SU-DHL-6 (cell line): Measurements from ENCODE around the gene KIF3A.

ENCODE experiments used
- H2AFZ ChIP-seq: fragments of 200-600 bp; sonication (generic); 2 replicates; pipeline ENCODE4 v1.6.1; 2014; ENCODE audit warnings: low read depth, mild to moderate bottlenecking, moderate library complexity, mixed read lengths, antibody characterized with exemption, low read length; ENCODE audit not compliant: severe bottlenecking
- H3F3A ChIP-seq: fragments of 200-600 bp; shearing (Covaris generic); 2 replicates; pipeline ENCODE4 v1.6.0; 2016; ENCODE audit warnings: antibody characterized with exemption, mild to moderate bottlenecking; ENCODE audit not compliant: insufficient read depth
- H3K27ac ChIP-seq: fragments of 200-600 bp; sonication (generic); 2 replicates; pipeline ENCODE4 v1.5.1; 2016; ENCODE audit warnings: low read depth, mild to moderate bottlenecking, low read length, moderate library complexity, mixed read lengths
- H3K27me3 ChIP-seq: fragments of 200-600 bp; sonication (generic), shearing (Covaris generic); 2 replicates; pipeline ENCODE4 v1.6.0; 2014; ENCODE audit warnings: mild to moderate bottlenecking, low read length
- H3K36me3 ChIP-seq: fragments of 200-600 bp; sonication (generic); 2 replicates; pipeline ENCODE4 v1.6.1; 2014; ENCODE audit warnings: mild to moderate bottlenecking, low read length, mixed read lengths
- H3K4me2 ChIP-seq: fragments of 300-600, 200-600 bp; shearing (Covaris generic), sonication (generic); 2 replicates; pipeline ENCODE4 v1.6.0; 2014; ENCODE audit warnings: low read length, low read depth, mild to moderate bottlenecking; ENCODE audit not compliant: poor library complexity, severe bottlenecking
- H3K4me3 ChIP-seq: fragments of 200-600 bp; sonication (generic); 2 replicates; pipeline ENCODE4 v1.5.1; 2014; ENCODE audit warnings: antibody characterized with exemption, low read length, mild to moderate bottlenecking, mixed read lengths; ENCODE audit not compliant: insufficient read depth, poor library complexity, severe bottlenecking
- H3K79me2 ChIP-seq: fragments of 200-600 bp; sonication (generic); 2 replicates; pipeline ENCODE4 v1.6.1; 2014; ENCODE audit warnings: mild to moderate bottlenecking, low read length, moderate library complexity; ENCODE audit not compliant: insufficient read depth
- H3K9ac ChIP-seq: fragments of 200-600 bp; sonication (generic); 2 replicates; pipeline ENCODE4 v1.7.0; 2014; ENCODE audit warnings: mild to moderate bottlenecking, low read length
- H3K9me2 ChIP-seq: fragments of 200-600 bp; sonication (generic); replicated peaks from 2 replicates; pipeline ENCODE4 v1.6.1; 2014; ENCODE audit warnings: low read length; ENCODE audit not compliant: insufficient read depth
- H3K9me3 ChIP-seq: fragments of 200-600 bp; sonication (generic); 2 replicates; pipeline ENCODE4 v1.6.1; 2014; ENCODE audit warnings: low read length, mixed read lengths; ENCODE audit not compliant: insufficient read depth
- H4K20me1 ChIP-seq: fragments of 200-600 bp; sonication (generic); 2 replicates; pipeline ENCODE4 v1.6.1; 2014; ENCODE audit warnings: low read depth, mild to moderate bottlenecking, antibody characterized with exemption, low read length, moderate library complexity, mixed read lengths
- CTCF ChIP-seq: fragments of 200-600 bp; sonication (generic); IDR thresholded peaks from one replicate; pipeline ENCODE4 v1.5.1; 2017; ENCODE audit warnings: antibody characterized with exemption, mild to moderate bottlenecking, low read length, moderate library complexity; ENCODE audit not compliant: insufficient read depth, poor library complexity, severe bottlenecking
- EZH2phosphoT487 ChIP-seq: fragments of 200-600 bp; sonication (generic), shearing (Covaris generic); conservative IDR thresholded peaks from 2 replicates; pipeline ENCODE4 v1.6.1; 2018; ENCODE audit warnings: mild to moderate bottlenecking, antibody characterized with exemption, low read length, moderate library complexity, mixed read lengths

KIF3A gene

GRCh38 chr5:132669455-132669820 lies 67.9 kb downstream of the KIF3A start:
- no peak overlapping the region for H3K4me2 ChIP-seq
- H3K9ac ChIP-seq = no peak overlapping the region
- no peaks in the 10 kb centered on the region for H3K79me2 ChIP-seq
- no peak overlapping the region for H3K27ac ChIP-seq
- no peaks in the 10 kb centered on the region for H3K9me2 ChIP-seq
- no peak for TF ChIP-seq CTCF
- no peak for TF ChIP-seq EZH2phosphoT487
- H3K36me3 ChIP-seq = no peaks in the 10 kb centered on the region
- H4K20me1 ChIP-seq = no peaks in the 10 kb centered on the region
- H3K27me3 ChIP-seq = no peaks in the 10 kb centered on the region
- H2AFZ ChIP-seq = no peak overlapping the region
- no peak overlapping the region for H3K4me3 ChIP-seq
- no peaks in the 10 kb centered on the region for H3K9me3 ChIP-seq
- no peaks in the 10 kb centered on the region for H3F3A ChIP-seq

GRCh38 chr5:132668706-132669454 lies 68.5 kb downstream of the KIF3A start:
- Histone ChIP-seq H3F3A (no peaks in the 10 kb centered on the region), H3K27ac (no peak overlapping the region), H3K9ac (no peak overlapping the region), H3K27me3 (no peaks in the 10 kb centered on the region), H3K9me2 (no peaks in the 10 kb centered on the region), H2AFZ (no peak overlapping the region), H3K9me3 (no peaks in the 10 kb centered on the region), H3K36me3 (no peaks in the 10 kb centered on the region), H3K79me2 (no peaks in the 10 kb centered on the region), H4K20me1 (no peaks in the 10 kb centered on the region), H3K4me3 (no peak overlapping the region), H3K4me2 (no peak overlapping the region)
- TF ChIP-seq CTCF = no peak
- TF ChIP-seq EZH2phosphoT487 = no peak

- Histone ChIP-seq H3F3A (no peaks in the 10 kb centered on the region), H4K20me1 (no peaks in the 10 kb centered on the region), H3K79me2 (no peaks in the 10 kb centered on the region), H3K27me3 (no peaks in the 10 kb centered on the region), H3K9me2 (no peaks in the 10 kb centered on the region), H3K9me3 (no peaks in the 10 kb centered on the region), H2AFZ (no peak overlapping the region), H3K4me2 (no peak overlapping the region), H3K9ac (no peak overlapping the region), H3K27ac (no peak overlapping the region), H3K4me3 (no peak overlapping the region), H3K36me3 (no peaks in the 10 kb centered on the region)
- TF ChIP-seq EZH2phosphoT487 (no peak), CTCF (no peak)
Measured at GRCh38 chr5:132667761-132668705, 69.3 kb downstream of the KIF3A start.
